Right lobe of liver (tissue), 4 donors: ENCODE data around the gene RGS6.

Source experiments
- POLR2A ChIP-seq: fragments of 450-650 bp; IDR thresholded peaks from one replicate; pipeline ENCODE4 v1.6.1; 2017; ENCODE audit warnings: antibody characterized with exemption, mild to moderate bottlenecking
- TF ChIP-seq, protein P1 (sequence below), 4 donors: fragments of 200-600 bp in 3 of 4; fragments of 450-650 bp in 1 of 4; IDR thresholded peaks; one replicate each; pipeline versions ENCODE4 v1.5.1 to v1.8.0; 2016 to 2022; ENCODE audit warnings: antibody characterized with exemption in 4 of 4, mild to moderate bottlenecking in 2 of 4
- donor health status: DM: no; HTN: no; CAD: no.
- donor health status: DM: no; HTN: no; CAD: no.
- donor health status: DM: no; HTN: yes; CAD: no.

DNA sequence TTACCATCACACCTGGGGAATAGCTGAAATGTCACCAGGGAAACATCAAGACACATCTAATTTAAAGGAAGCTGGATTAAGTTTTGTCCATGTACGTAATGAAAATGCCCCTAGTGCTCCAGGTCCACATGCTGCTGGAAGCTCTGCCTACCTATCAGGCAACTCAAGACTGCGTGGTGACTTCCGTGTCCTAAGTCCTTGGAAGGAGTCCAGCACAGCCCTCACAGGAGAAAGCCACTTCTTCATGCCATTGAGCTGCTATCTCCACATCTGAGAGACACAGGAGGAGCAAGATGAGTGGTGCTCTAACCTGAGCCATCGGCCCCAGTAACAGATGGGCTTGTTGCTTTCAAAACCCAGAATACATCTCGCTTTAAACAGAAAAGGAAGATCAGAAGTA lies 645.3 kb downstream of the RGS6 start:
- TF ChIP-seq, protein P1, sequence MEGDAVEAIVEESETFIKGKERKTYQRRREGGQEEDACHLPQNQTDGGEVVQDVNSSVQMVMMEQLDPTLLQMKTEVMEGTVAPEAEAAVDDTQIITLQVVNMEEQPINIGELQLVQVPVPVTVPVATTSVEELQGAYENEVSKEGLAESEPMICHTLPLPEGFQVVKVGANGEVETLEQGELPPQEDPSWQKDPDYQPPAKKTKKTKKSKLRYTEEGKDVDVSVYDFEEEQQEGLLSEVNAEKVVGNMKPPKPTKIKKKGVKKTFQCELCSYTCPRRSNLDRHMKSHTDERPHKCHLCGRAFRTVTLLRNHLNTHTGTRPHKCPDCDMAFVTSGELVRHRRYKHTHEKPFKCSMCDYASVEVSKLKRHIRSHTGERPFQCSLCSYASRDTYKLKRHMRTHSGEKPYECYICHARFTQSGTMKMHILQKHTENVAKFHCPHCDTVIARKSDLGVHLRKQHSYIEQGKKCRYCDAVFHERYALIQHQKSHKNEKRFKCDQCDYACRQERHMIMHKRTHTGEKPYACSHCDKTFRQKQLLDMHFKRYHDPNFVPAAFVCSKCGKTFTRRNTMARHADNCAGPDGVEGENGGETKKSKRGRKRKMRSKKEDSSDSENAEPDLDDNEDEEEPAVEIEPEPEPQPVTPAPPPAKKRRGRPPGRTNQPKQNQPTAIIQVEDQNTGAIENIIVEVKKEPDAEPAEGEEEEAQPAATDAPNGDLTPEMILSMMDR (IDR thresholded peaks at IDR 0.05) = no peak
- TF ChIP-seq POLR2A = no peak
